Endodermal cell (in vitro differentiated cells): Measurements from ENCODE around the gene RXRA. TPM values are rescaled to one million over a fixed set of nuclear protein-coding genes. Genes with fewer than 3 reads are reported as not detected.

Experiments
- DNase-seq: peaks from one replicate; pipeline ENCODE4 v3.0.0-alpha.2; 2017
- H3K27ac ChIP-seq: 2 replicates; pipeline ENCODE4 v1.5.1; 2013; ENCODE audit warnings: mild to moderate bottlenecking, low read depth, low read length, moderate library complexity
- H3K27me3 ChIP-seq: 2 replicates; pipeline ENCODE4 v1.6.1; 2013; ENCODE audit warnings: mild to moderate bottlenecking, low read length, moderate library complexity; ENCODE audit not compliant: insufficient read depth, control insufficient read depth, poor library complexity, severe bottlenecking
- H3K36me3 ChIP-seq: 2 replicates; pipeline ENCODE4 v1.7.0; 2013; ENCODE audit warnings: mild to moderate bottlenecking, low read length, moderate library complexity; ENCODE audit not compliant: control insufficient read depth, insufficient read depth
- H3K4me1 ChIP-seq: one replicate; pipeline ENCODE4 v1.7.0; 2013; ENCODE audit warnings: low read length; ENCODE audit not compliant: control insufficient read depth, insufficient read depth
- H3K4me3 ChIP-seq: 2 replicates; pipeline ENCODE4 v1.5.1; 2013; ENCODE audit warnings: mild to moderate bottlenecking, low read length, moderate library complexity
- H3K9ac ChIP-seq: 2 replicates; pipeline ENCODE4 v1.6.1; 2013; ENCODE audit warnings: mild to moderate bottlenecking, low read length, moderate library complexity; ENCODE audit not compliant: poor library complexity, severe bottlenecking; ENCODE audit errors: extremely low read depth
- H3K9me3 ChIP-seq: 2 replicates; pipeline ENCODE4 v1.6.1; 2013; ENCODE audit warnings: mild to moderate bottlenecking, low read length, moderate library complexity; ENCODE audit not compliant: control insufficient read depth
- H3K27ac Mint-ChIP-seq: 2 replicates; pipeline ENCODE4 v1.8.0; 2020; ENCODE audit warnings: mixed read lengths
- H3K27me3 Mint-ChIP-seq: 2 replicates; pipeline ENCODE4 v1.8.0; 2021; ENCODE audit warnings: mild to moderate bottlenecking, mixed read lengths; ENCODE audit not compliant: insufficient read depth
- H3K36me3 Mint-ChIP-seq: 2 replicates; pipeline ENCODE4 v1.8.0; 2020; ENCODE audit warnings: low read depth, mixed read lengths
- H3K4me1 Mint-ChIP-seq: 2 replicates; pipeline ENCODE4 v1.8.0; 2020; ENCODE audit warnings: mixed read lengths
- H3K4me3 Mint-ChIP-seq: 2 replicates; pipeline ENCODE4 v1.8.0; 2020; ENCODE audit warnings: mild to moderate bottlenecking, moderate library complexity, mixed read lengths
- H3K9me3 Mint-ChIP-seq: 2 replicates; pipeline ENCODE4 v1.8.0; 2020; ENCODE audit warnings: mild to moderate bottlenecking, mixed read lengths
- CTCF ChIP-seq: fragments of 200-600 bp; sonication (generic); conservative IDR thresholded peaks from 2 replicates; pipeline ENCODE4 v1.5.0; 2021; ENCODE audit warnings: antibody characterized with exemption, mild to moderate bottlenecking
- WGBS, 2 experiments: methylation state at CpG; one replicate each; pipeline versions ENCODE4 v1.1.5 to v1.1.7; 2013; ENCODE audit warnings: missing lambda C conversion rate in 2 of 2, mixed read lengths in 1 of 2; ENCODE audit not compliant: insufficient coverage in 1 of 2, insufficient read length in 1 of 2; 5-methylcytosine and 5-hydroxymethylcytosine counted together
- total RNA-seq, 2 donors: library from RNA; stranded (reverse); fragmentation: NEBNext Ultra II Directional in 1 of 2; extraction: Animal tissue kit (Norgen Biotek cat#: 25700) in 1 of 2; gene quantifications; 2 replicates in 1 of 2; 3 replicates in 1 of 2; pipeline ENCODE4 v1.2.1, GENCODE V29; 2021

RXRA gene
- total RNA-seq, 2 donors from 2014 or later, result 58.3 to 70.6 TPM

DNA sequence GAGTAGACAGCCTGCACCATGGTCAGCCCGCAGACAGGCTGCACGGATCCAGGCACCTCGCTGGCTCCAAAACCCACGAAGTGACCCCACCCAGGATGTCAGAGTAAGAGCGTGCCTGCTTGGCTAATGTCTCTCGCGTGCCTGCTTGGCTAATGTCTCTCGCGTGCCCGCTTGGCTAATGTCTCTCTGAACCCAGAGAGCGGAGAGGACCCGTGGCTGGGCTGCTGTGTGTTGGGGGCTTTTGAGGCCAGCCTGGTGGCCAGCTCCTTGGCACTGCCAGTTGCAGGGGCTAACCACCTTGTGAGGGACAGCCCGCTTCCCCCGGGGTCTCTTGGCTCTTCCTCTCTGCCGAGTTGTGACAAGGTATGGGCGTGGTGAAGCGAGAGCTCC, 8.9 kb upstream of the RXRA start:
- Histone ChIP-seq H3K4me3 (no peak overlapping the region), H3K9ac (no peak overlapping the region), H3K27me3 (no peaks in the 10 kb centered on the region), H3K9me3 (no peaks in the 10 kb centered on the region), H3K36me3 (no peaks in the 10 kb centered on the region), H3K4me1 (peaks cover 9% of the 10 kb centered on the region), H3K27ac (no peak overlapping the region)
- H3K36me3 Mint-ChIP-seq, result no peaks in the 10 kb centered on the region
- no peak overlapping the region for H3K27ac Mint-ChIP-seq
- TF ChIP-seq CTCF, result no peak
- H3K9me3 Mint-ChIP-seq, result peaks cover 3% of the 10 kb centered on the region
- H3K27me3 Mint-ChIP-seq, result no peaks in the 10 kb centered on the region
- H3K4me1 Mint-ChIP-seq, result peaks cover 26% of the 10 kb centered on the region
- DNase-seq, result no peak
- 93 to 96% methylated on average over 16 to 17 of the region's 17 CpGs for WGBS, 2 experiments
- H3K4me3 Mint-ChIP-seq, result no peak overlapping the region

- 82 to 100% methylated on average over 2 to 4 of the region's 4 CpGs for WGBS, 2 experiments
- Histone ChIP-seq H3K27me3 (no peaks in the 10 kb centered on the region), H3K27ac (no peak overlapping the region), H3K9me3 (no peaks in the 10 kb centered on the region), H3K4me1 (peaks cover 9% of the 10 kb centered on the region), H3K36me3 (no peaks in the 10 kb centered on the region), H3K9ac (no peak overlapping the region), H3K4me3 (no peak overlapping the region)
- H3K36me3 Mint-ChIP-seq, result no peaks in the 10 kb centered on the region
- DNase-seq, result no peak
- no peaks in the 10 kb centered on the region for H3K27me3 Mint-ChIP-seq
- peaks cover 26% of the 10 kb centered on the region for H3K4me1 Mint-ChIP-seq
- no peak overlapping the region for H3K27ac Mint-ChIP-seq
- TF ChIP-seq CTCF, result no peak
- H3K9me3 Mint-ChIP-seq, result peaks cover 2% of the 10 kb centered on the region
- no peak overlapping the region for H3K4me3 Mint-ChIP-seq
These were observed 8.4 kb upstream of the RXRA start for GRCh38 chr9:134317790-134318414.

DNA sequence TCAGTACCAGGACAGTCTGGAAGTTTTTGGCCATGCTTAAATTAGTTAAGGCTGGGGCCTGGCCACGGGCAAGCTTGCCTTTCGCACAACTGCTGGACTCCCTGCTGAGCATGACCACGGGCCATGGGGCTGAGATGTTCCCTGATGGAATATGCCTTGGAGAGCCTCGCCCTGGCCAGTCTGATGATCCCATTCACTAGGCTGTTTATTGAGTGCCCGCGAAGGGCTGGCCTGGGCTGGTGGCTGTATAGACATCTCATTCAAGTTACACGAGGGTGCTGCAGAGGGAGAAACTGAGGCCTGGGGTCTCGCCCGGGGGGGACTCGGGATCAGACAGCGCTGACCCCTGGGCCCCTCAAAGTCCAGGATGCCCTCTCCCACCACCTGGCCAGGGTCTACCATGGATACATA, 7.8 kb upstream of the RXRA start:
- Histone ChIP-seq H3K9ac (no peak overlapping the region), H3K36me3 (no peaks in the 10 kb centered on the region), H3K27ac (no peak overlapping the region), H3K4me1 (peaks cover 9% of the 10 kb centered on the region), H3K27me3 (no peaks in the 10 kb centered on the region), H3K9me3 (no peaks in the 10 kb centered on the region), H3K4me3 (no peak overlapping the region)
- no peaks in the 10 kb centered on the region for H3K9me3 Mint-ChIP-seq
- H3K4me3 Mint-ChIP-seq, result no peak overlapping the region
- 93% methylated on average over 11 of the region's 11 CpGs for WGBS, 2 experiments
- TF ChIP-seq CTCF, result no peak
- no peaks in the 10 kb centered on the region for H3K36me3 Mint-ChIP-seq
- no peak for DNase-seq
- H3K27ac Mint-ChIP-seq, result no peak overlapping the region
- H3K27me3 Mint-ChIP-seq, result no peaks in the 10 kb centered on the region
- peaks cover 28% of the 10 kb centered on the region for H3K4me1 Mint-ChIP-seq
